ENCODE results near the gene CRNN.

The CRNN gene

GRCh38 chr1:152413909-152414308, at the start of gene CRNN:
Gene CRNN, minus strand, starts transcription at chr1:152414263. Its CDS starts 2,030 bp downstream, at chr1:152412233.
- DNase-seq (ENCODE audit: low read depth in 1 of 2, low spot score in 1 of 2), result no peak
- no peak for TF ChIP-seq JUND (IDR thresholded peaks at IDR 0.05; ENCODE audit: low read depth)
- in situ Hi-C loops (cut with HindIII; ENCODE audit: low pct_unique_long_range_greater_than_20kb, low sequenced_read_pairs), result no loop called here

DNA sequence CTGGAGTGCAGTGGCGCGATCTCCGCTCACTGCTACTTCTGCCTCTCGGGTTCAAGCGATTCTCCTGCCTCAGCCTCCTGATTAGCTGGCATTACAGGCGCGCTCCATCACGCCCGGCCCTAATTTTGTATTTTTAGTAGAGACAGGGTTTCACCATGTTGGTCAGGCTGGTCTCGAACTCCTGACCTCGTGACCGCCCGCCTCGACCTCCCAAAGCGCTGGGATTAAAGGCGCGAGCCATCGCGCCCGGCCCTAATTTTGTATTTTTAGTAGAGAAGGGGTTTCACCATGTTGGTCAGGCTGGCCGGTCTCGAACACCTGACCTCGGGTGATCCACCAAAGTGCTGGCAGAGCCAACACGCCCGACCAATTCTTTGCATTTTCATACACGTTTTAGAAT, 48.6 kb upstream of the CRNN start:
- no peak for DNase-seq (ENCODE audit: low read depth in 1 of 2, low spot score in 1 of 2)
- in situ Hi-C loops (cut with HindIII; ENCODE audit: low pct_unique_long_range_greater_than_20kb, low sequenced_read_pairs), result no loop called here
- no peak for TF ChIP-seq JUND (IDR thresholded peaks at IDR 0.05; ENCODE audit: low read depth)

DNA sequence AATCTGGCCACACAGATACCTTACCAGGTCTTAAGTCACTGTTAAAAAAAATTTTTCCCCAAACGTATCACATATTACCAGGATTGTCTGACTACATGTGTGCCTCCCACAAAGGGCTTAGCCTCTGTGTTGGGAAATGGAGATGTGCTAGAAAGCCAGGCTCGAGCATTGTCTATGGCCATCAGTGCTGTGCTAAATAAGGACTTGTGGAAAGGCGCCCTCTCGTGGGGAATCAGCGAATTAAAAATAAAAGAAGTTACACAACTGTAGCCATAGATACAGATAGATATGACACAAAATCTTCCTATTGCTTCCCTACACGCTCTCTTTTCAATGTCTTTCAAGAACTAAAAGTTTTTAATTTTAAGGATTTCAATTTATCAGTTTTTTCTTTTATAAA, 47.5 kb upstream of the CRNN start:
- no peak for TF ChIP-seq JUND (IDR thresholded peaks at IDR 0.05; ENCODE audit: low read depth)

DNA sequence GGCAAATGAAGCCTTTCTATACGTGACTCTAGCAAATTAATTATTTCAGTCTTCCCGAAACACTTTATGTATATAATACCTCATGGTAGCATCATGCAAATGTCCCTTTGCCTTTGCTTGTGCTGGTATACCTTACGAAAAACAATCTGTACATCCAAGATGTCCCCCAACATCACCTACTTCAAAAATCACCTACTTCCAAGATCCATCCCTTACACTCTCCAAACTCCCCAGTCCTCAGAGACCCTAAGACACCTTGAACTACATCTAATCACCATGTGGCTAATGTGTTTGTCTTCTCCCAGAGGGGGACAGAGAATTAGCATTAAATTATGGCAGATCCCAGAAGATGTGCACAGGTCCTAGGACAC, 46.5 kb upstream of the CRNN start:
- TF ChIP-seq JUND (IDR thresholded peaks at IDR 0.05; ENCODE audit: low read depth), result no peak
- in situ Hi-C loops (cut with HindIII; ENCODE audit: low pct_unique_long_range_greater_than_20kb, low sequenced_read_pairs), result no loop called here
- DNase-seq (ENCODE audit: low read depth in 1 of 2, low spot score in 1 of 2), result no peak

More for the DNA sequence above, 47.5 kb upstream of the CRNN start:
- in situ Hi-C loops (cut with HindIII; ENCODE audit: low pct_unique_long_range_greater_than_20kb, low sequenced_read_pairs), result no loop called here
- DNase-seq (ENCODE audit: low read depth in 1 of 2, low spot score in 1 of 2), result peak in 1 of 2 experiments; percentile 91

DNA sequence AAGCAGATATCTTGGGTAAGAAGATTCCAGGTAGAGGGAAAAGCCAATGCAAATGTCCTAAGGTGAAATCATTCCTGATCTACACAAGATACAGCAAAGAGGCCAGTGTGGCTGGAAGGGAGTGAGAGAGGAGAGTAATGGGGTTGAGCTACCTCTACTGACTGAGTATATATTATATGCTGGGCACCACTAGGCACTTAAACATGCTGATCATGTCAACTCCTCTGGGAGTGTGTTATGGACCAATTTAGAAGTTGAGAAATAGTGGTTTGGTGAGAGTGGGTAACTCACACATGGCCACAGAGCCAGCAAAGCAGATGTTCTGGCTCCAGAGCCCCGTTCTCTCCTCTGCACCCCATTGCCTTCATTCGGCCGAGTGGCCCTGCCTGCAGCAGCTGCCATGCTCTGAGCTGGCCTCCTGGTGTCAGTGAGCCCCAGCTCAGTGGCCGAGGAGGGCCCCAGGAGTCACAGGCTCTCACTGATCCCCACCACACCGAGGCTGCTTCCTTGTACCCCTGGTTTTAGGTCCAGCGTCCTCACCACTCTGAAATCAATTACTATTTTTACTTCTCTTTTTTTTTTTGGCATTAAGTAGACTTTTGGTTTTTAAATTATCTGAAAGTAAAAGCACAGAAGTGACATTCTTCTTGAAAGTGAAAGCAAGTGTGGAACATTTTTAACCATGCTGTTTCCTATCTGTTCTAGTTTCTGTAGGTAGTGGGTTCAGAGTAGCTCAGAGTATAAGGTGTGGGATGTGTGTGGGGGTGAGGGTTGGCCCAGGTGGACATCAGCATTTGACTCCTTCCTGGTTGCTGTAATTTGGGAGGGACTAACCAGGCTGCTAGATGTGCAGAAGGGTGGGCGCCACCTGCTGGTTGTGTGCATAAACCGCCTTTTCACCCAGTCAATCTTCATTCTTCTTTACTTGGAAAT, 45.8 kb upstream of the CRNN start:
- no peak for TF ChIP-seq JUND (IDR thresholded peaks at IDR 0.05; ENCODE audit: low read depth)
- in situ Hi-C loops (cut with HindIII; ENCODE audit: low pct_unique_long_range_greater_than_20kb, low sequenced_read_pairs), result no loop called here
- DNase-seq (ENCODE audit: low read depth in 1 of 2, low spot score in 1 of 2), result peak in 1 of 2 experiments; percentile 90

- DNase-seq (ENCODE audit: low read depth in 1 of 2, low spot score in 1 of 2), result peak; percentile 57 to 93
- in situ Hi-C loops (cut with HindIII; ENCODE audit: low pct_unique_long_range_greater_than_20kb, low sequenced_read_pairs), result no loop called here
- no peak for TF ChIP-seq JUND (IDR thresholded peaks at IDR 0.05; ENCODE audit: low read depth)
Measured at GRCh38 chr1:152458384-152459185, 44.5 kb upstream of the CRNN start.

DNA sequence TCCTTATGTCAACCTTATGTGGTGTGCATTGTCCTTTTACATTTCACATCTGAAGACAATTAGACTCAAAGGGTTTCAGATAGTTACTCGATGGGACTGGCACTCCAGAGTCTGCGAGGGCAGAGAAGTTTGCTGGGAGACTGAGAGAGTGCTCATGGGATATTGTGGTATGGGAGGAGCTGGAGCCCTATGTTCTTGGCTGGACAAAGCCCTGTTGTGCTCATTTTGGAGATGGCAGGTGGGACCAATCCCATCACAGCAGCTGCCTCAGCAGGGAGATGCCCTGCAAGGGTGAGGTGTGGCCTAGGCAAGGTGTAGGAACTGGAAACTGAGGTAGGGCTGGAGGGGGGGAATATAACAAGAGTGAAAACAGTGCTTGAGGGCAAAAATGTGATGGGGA, 43.5 kb upstream of the CRNN start:
- TF ChIP-seq JUND (IDR thresholded peaks at IDR 0.05; ENCODE audit: low read depth), result no peak
- in situ Hi-C loops (cut with HindIII; ENCODE audit: low pct_unique_long_range_greater_than_20kb, low sequenced_read_pairs), result no loop called here
- no peak for DNase-seq (ENCODE audit: low read depth in 1 of 2, low spot score in 1 of 2)

DNA sequence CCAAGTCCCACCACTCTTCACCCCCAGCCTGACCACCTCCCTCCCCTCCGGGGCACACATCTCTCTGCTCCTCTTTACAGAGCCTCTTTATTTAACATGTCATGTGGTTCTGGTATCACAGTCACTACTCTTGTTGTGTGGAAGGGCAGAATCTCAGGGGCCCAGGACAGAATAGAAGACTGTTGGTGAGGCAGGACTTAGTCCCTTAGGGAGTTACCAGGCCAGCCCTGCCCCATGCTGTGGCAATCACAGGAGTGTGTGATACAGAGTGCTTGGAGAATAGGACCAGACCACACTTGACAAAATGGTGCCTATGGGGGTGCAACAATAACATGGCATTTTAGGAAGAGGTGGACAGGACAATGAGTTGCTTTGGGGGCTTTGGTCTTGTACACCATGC, 43.0 kb upstream of the CRNN start:
- no peak for DNase-seq (ENCODE audit: low read depth in 1 of 2, low spot score in 1 of 2)
- in situ Hi-C loops (cut with HindIII; ENCODE audit: low pct_unique_long_range_greater_than_20kb, low sequenced_read_pairs), result no loop called here
- TF ChIP-seq JUND (IDR thresholded peaks at IDR 0.05; ENCODE audit: low read depth), result no peak

- in situ Hi-C loops (cut with HindIII; ENCODE audit: low pct_unique_long_range_greater_than_20kb, low sequenced_read_pairs), result no loop called here
- TF ChIP-seq JUND (IDR thresholded peaks at IDR 0.05; ENCODE audit: low read depth), result no peak
- DNase-seq (ENCODE audit: low read depth in 1 of 2, low spot score in 1 of 2), result peak in 1 of 2 experiments; percentile 45
Measured at GRCh38 chr1:152451254-152451653, 37.2 kb upstream of the CRNN start.

GRCh38 chr1:152449661-152450060, 35.6 kb upstream of the CRNN start:
- TF ChIP-seq JUND (IDR thresholded peaks at IDR 0.05; ENCODE audit: low read depth), result no peak
- DNase-seq (ENCODE audit: low read depth in 1 of 2, low spot score in 1 of 2), result no peak
- in situ Hi-C loops (cut with HindIII; ENCODE audit: low pct_unique_long_range_greater_than_20kb, low sequenced_read_pairs), result no loop called here

DNA sequence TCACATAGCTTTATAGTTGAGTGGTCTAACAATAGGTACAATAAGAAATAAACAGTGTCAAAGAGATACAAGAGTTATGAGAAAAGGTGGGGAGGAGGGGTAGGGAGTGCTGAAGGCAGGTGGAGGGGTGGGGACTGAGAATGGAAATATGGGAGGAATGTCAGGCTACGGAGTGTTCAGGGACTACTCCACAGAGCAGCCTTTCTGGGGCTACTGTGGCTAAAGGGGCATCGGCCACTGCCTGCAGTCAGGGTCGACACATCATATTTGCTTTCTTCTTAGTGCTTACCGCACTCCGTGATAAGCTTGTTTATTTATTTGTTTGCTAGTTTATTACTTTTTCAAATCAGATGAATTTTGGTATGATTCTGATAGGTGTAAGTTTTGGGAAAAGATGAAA, 34.4 kb upstream of the CRNN start:
- TF ChIP-seq JUND (IDR thresholded peaks at IDR 0.05; ENCODE audit: low read depth), result no peak
- DNase-seq (ENCODE audit: low read depth in 1 of 2, low spot score in 1 of 2), result no peak
- in situ Hi-C loops (cut with HindIII; ENCODE audit: low pct_unique_long_range_greater_than_20kb, low sequenced_read_pairs), result no loop called here

- in situ Hi-C loops (cut with HindIII; ENCODE audit: low pct_unique_long_range_greater_than_20kb, low sequenced_read_pairs), result no loop called here
- DNase-seq (ENCODE audit: low read depth in 1 of 2, low spot score in 1 of 2), result no peak
- no peak for TF ChIP-seq JUND (IDR thresholded peaks at IDR 0.05; ENCODE audit: low read depth)
Measured at GRCh38 chr1:152448095-152448494, 34.0 kb upstream of the CRNN start.

- in situ Hi-C loops (cut with HindIII; ENCODE audit: low pct_unique_long_range_greater_than_20kb, low sequenced_read_pairs), result no loop called here
- no peak for DNase-seq (ENCODE audit: low read depth in 1 of 2, low spot score in 1 of 2)
- no peak for TF ChIP-seq JUND (IDR thresholded peaks at IDR 0.05; ENCODE audit: low read depth)
Measured at GRCh38 chr1:152447484-152447883, 33.4 kb upstream of the CRNN start.

Data from T47D (cell line).